GM21423 (cell line): ENCODE results near the gene FKBP15.
A peak's percentile ranks its signal among the peaks of the same experiment; 100 is the strongest.
"Not testable (repeated sequence)": the region's sequence is repeated elsewhere in the genome, so short reads cannot be mapped to it uniquely, and the experiment has no call there.

Experiments used
- ATAC-seq: cut with Tn5 transposase; IDR thresholded peaks from one replicate; pipeline ENCODE4 v1.9.1; 2021; ENCODE audit warnings: mild to moderate bottlenecking, moderate library complexity; ENCODE audit not compliant: unreplicated experiment

FKBP15 gene

DNA sequence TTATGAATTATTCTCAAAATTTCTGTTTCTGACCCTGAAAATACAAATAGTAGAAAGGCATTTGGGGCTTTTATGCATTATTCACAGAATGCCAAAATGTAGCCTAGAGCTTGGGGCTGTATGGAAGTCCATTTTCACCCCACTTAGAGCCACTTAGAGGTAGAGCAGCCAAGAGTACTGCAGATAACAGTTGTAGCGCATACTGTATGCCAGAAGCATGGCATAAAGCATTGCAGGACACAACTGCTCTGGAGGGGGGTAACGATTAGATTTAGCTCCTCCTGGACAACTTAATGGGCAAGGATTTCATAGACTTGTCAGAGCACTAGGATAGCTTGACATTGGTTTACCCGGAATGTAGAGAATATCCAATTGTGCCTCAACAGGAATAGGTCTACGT is 15.9 kb upstream of the FKBP15 start:
- ATAC-seq = no peak

DNA sequence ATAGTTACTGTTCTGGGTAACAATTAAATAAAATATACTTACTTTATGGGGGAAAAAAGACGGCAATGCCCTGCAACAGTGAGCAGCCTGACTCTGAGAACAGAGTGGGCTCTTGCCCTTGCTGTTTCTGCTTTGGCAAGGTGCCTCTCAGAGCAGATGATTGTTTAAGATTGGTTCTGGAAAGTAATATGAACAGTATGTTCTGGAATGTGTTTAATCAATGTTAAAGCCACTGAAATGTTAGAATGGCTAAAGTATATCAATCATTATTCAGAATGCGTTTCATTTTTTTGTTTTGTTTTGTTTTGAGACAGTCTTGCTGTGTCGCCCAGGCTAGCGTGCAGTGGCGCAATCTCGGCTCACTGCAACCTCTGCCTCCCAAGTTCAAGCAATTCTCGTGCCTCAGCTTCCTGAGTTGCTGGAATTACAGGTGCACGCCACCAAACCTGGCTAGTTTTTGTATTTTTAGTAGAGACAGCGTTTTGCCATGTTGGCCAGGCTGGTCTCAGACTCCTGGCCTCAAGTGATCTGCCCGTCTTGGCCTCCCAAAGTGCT is 14.7 kb upstream of the FKBP15 start:
- ATAC-seq = not testable (repeated sequence)

GRCh38 chr9:113231701-113232100 is 10.6 kb upstream of the FKBP15 start:
- no peak for ATAC-seq

DNA sequence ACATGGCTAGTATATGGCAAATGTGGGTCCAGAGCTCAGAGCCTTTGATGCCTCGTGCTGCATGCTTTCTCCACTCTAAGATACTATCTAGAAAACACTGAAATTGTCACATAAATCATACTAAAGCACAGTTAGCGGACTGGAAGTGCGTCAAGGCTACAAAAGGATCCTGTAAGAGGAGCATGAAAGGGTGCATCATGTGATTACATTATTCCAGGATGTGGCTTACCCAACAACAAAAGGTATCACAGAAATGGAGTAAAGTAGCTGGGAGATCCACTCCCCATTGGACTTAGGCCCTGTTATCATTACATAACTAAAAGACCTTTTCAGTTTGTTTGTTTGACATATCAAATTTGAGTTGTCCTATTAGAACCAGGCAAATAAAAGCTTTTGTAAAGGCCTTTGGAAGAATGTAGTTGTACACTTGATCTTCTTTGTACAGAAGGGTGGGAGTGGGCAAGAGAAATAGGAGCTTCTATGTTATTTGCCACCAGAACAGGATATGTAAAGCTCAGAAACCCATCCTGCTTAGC is 7.1 kb upstream of the FKBP15 start:
- ATAC-seq = no peak

- no peak for ATAC-seq
Observed at GRCh38 chr9:113227436-113227835, 6.4 kb upstream of the FKBP15 start.

DNA sequence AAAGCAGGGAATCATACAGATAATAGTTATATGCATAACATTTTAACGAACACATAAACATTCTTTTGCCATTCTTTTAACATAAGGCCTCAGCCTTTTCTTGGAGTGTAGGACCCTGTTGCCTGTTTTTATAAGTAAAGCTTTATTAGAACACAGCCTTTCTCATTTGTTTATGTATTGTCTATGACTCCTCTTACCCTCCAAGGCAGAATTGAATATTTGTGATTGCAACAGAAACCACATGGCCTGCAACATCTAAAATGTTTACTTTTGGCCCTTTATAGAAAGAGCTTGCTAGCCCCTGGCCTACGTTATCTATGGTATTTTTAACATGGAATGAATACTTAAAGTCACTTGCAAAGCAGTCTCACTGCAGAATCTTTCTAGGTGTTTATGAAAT is 2.9 kb upstream of the FKBP15 start:
- ATAC-seq = no peak

DNA sequence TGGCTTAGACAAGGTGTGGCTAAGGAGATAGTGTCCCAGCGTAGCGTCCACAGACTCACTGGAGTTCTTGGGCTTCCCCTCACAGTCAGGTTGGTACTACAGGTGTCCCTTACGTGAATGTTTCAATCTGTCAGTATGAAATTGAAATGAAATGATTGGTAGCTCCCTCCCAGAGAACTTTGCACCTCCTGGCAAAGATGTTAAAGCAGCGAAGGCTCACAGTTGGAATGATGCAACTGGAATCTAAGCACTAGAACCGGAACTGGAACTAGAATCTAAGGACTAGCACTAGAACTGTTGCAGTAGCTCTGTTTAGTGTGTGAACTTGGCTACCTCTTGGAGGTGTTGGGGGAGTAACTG is 1.4 kb upstream of the FKBP15 start:
- no peak for ATAC-seq

DNA sequence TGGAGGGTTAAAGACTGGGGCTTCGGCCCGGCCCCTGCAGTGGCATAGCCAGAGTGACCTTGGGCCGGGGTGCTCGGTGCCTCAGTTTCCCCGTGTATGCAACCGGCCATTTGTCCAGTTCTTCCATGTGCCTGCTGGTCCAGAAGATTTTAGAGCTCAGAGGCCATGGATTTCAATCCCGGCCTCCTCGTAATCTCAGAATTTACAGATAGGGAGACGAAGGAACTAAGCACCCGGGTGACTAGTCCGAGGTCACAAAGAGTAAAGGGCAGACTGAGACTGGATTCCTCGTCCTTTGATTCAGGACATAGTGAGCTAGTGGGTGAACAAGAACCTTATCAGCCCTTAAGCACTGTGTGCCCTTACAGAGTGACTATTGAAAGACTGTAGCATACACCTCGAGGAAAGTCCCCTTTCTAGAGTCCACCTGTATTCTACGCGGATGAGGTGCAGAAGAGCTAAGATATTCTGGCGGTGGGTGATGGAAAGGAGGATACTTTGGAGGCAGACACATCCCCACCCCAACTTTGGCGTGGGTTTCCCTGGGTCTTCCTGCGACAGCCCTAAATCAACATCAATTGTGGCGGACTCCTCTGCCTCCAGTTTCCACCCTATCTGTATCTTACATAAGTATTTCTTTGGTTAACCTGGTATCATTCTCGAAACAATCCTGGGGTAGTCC is 864 bp upstream of the FKBP15 start:
- ATAC-seq = no peak

- no peak for ATAC-seq
Observed at GRCh38 chr9:113220467-113221002, 542 bp downstream of the FKBP15 start.

DNA sequence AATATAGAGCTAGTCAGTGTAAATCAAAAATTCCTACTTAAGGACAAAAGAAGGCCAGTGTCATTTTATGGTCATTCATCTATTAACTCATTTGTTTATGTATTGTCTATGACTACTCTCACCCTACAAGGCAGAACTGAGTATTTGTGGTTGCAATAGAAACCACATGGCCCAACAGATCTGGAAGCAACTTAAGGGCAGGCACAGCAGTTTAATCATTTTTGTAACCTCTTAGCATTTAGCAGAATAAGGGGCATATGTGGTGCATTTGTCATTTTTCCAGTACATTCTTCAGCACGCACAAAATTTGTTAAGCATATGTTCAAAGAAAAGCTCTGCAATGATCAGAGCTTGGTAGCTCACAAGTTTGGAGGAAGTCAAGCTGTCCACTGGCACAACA is 1.1 kb downstream of the FKBP15 start:
- ATAC-seq = peak; percentile 58

DNA sequence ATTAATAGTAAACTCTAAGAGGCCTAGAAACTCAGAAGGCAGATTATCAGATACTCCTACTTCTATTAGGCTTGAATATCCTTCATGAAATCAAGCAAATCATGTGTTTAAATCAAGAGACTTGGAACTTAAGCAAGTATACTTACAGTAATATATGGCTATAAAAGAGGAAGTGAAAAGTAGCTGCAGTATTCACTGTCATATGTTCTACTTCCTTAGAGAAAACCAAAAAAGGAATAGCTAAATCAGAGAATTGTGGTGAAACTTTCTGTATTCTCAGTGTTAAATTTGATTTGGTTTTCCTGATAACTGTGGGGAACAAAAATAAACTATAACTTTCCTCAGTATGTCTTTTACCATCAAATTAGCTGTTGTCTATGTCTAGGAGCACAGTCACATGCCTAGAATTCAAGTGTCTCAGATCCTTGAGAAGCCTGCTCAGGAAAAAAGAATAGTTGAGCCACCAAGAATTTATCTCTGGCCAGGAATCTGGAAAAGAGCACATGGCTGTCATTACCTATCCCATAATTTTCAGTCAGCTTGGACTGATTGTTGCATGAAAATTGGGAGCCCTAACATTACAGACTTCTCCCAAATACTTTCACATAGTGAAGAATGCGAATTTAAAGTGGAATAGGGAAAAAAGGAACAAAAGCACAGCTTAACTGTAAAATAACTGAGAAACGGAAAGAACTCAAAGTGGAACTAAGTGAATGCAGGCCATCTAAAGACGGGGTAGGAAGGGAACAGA is 1.7 kb downstream of the FKBP15 start:
- ATAC-seq = peak; percentile 34

DNA sequence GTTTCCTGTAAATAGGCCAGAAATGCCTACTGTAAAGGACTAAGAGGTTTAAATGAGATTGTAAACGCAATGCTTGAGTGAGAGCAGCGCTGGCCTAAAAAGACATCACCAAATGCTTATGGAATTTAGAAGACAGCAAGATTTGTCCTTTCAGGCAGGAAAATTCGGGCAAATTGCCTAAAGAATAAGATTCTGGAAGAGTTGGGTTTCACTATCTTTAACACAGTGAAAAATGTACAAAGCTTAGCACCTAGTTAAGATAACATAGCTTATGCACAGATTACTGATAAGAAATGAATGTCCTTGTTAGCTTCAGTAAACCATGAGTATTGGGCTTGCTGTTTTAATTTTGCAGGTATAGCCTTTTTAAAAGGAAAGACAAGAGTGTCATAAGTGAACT is 4.7 kb downstream of the FKBP15 start:
- ATAC-seq = no peak

GRCh38 chr9:113215132-113215531 is 5.9 kb downstream of the FKBP15 start:
- no peak for ATAC-seq

GRCh38 chr9:113210815-113211214 is 10.3 kb downstream of the FKBP15 start:
- no peak for ATAC-seq

DNA sequence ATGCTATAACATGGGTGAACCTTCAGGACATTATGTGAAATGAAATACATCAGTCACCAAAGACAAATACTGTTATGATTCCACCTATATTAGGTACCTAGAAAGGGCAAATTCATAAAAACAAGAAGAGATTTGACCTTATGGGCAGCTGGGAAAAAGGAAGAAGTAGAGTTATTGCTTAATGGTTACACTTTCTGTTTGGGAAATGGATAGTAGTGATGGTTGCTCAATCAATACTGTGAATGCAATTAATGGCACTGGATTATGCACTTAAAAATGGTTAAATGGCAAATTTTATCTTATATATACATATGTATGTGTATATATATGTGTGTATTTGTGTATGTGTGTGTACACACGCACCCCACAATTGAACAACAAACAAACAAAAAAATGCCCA is 15.2 kb downstream of the FKBP15 start:
- no peak for ATAC-seq

DNA sequence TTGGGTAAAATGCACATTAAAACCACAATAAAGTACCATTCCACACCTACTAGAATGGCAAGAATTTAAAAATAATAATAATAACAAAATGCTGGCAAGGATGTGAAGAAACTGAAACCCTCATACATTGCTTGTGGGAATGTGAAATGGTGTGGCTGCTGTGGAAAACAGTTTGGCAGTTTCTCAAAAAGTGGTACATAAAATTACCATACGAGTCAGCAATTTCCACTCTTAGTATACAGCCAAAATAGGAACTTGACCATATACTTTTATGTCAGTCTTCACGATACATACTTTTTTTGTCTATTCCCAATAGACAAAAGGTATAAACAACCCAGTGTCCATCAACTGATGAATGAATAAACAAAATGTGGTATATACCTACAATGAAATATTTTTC is 15.6 kb downstream of the FKBP15 start:
- ATAC-seq = no peak

DNA sequence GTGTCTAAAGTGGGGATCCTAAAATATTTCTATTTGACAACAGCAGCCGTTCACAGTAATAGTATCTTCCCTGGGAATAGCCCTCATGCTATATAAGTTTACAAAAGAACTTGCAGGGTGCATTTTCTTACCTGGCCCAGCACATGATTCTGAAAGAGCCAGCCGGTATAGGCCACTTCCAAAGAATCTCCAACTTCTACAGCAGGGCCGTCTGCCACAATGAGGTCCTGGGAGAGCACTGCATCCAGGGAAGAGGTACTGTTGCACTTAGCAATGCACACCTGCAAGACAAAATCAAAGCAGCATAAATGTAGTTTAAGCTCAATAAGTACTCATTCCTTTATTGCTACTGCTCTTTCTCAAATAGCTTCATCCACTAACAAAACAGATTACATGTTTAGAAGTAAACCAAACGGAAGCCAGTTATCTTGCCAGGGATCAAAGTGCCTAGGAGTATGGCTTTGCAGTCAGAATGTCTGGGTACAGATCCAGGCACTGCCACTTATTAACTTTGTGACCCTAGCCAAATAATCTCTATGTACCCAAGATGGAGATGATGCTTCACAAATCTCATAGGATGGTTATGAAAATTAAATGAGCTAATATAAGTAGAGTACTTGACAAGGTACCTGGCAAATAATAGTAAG is 21.3 kb downstream of the FKBP15 start:
- ATAC-seq = no peak

GRCh38 chr9:113192455-113192854 is 28.6 kb downstream of the FKBP15 start:
- no peak for ATAC-seq

DNA sequence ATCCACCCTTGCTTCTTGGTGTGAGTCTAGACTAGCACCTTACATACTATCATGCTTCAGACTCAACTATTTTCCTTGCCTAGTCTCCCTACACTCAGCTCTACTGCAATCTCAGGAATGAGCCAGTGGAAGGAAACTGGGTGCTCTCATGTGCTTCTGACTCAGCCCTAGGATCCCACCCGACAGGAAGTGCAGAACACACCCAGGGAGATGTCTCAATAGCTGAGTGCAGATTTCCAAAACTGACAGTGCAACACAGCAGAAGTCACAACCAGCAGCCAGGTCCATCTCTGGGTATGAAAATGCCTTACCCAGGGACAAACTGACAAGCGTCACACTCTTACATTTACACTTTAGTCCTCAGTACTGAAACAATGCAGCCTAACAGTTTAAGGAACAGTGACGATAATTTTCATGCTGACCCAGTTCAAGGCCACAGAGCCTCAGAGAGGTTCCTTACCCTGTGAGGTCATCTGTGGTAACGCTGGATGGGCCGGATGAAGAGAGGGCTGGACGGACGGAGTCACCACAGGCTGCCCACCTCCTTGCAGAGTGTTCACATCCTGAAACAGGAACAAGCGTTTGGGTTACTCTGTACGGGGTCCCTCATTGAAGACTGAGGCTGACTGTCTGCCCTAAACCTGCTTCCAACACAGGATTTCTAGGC is 33.0 kb downstream of the FKBP15 start:
- ATAC-seq = no peak

- no peak for ATAC-seq
Observed at GRCh38 chr9:113186137-113186755, 34.8 kb downstream of the FKBP15 start.
